ENCODE measurements around the gene RAB3C.

- no peak for TF ChIP-seq CTCF (IDR thresholded peaks at IDR 0.05)
- no peak for TF ChIP-seq POLR2A (IDR thresholded peaks at IDR 0.05)
These were observed 123.9 kb downstream of the RAB3C start for GRCh38 chr5:58706736-58707135.

All from right lobe of liver (tissue), 4 donors.